Aorta (tissue), 5 donors: ENCODE measurements around the gene SAMD9L. TPM values are rescaled to one million over a fixed set of nuclear protein-coding genes. Genes with fewer than 3 reads are reported as not detected.

ENCODE experiments used
- ATAC-seq: fragments of 200-7000 bp; cut with Tn5 transposase; one replicate; pipeline ENCODE4 v1.9.1; 2022; ENCODE audit warnings: moderate library complexity; ENCODE audit not compliant: low FRiP score
- DNase-seq, 2 donors: peaks; one replicate each; pipeline ENCODE4 v3.0.0-alpha.2; 2020
- H3K27ac ChIP-seq, 2 donors: one replicate each; pipeline ENCODE4 v1.5.1; 2013; ENCODE audit warnings: low read length in 2 of 2, mild to moderate bottlenecking in 2 of 2, moderate library complexity in 2 of 2, control low read depth in 1 of 2, inconsistent platforms in 1 of 2, low read depth in 1 of 2
- H3K27me3 ChIP-seq, 2 donors: one replicate each; pipeline ENCODE4 v1.6.1; 2013; ENCODE audit warnings: control low read depth in 1 of 2, low read length in 1 of 2, mild to moderate bottlenecking in 1 of 2, moderate library complexity in 1 of 2; ENCODE audit not compliant: insufficient read depth in 2 of 2, control insufficient read depth in 1 of 2
- H3K36me3 ChIP-seq, 2 donors: one replicate each; pipeline ENCODE4 v1.6.1; 2013; ENCODE audit warnings: control low read depth in 1 of 2, low read length in 1 of 2, mild to moderate bottlenecking in 1 of 2; ENCODE audit not compliant: insufficient read depth in 2 of 2, control insufficient read depth in 1 of 2
- H3K4me1 ChIP-seq, 2 donors: one replicate each; pipeline ENCODE4 v1.6.1; 2013; ENCODE audit warnings: low read length in 2 of 2, control low read depth in 1 of 2, mild to moderate bottlenecking in 1 of 2, moderate library complexity in 1 of 2; ENCODE audit not compliant: insufficient read depth in 2 of 2, control insufficient read depth in 1 of 2
- H3K4me3 ChIP-seq, 2 donors: one replicate each; pipeline ENCODE4 v1.5.1; 2013; ENCODE audit warnings: low read length in 2 of 2, control low read depth in 1 of 2, mild to moderate bottlenecking in 1 of 2
- H3K9me3 ChIP-seq: one replicate; pipeline ENCODE4 v1.6.1; 2013; ENCODE audit warnings: mild to moderate bottlenecking, low read length; ENCODE audit not compliant: control insufficient read depth
- WGBS, 2 donors: extraction: QIAGEN DNeasy Blood & Tissue Kit; methylation state at CpG; one replicate each; pipeline ENCODE4 v1.1.7; 2013; 5-methylcytosine and 5-hydroxymethylcytosine counted together
- intact Hi-C, 2 donors: fragments of 100-400 bp; cut with DNase I; formaldehyde crosslinking; loops; one replicate each; pipeline versions ENCODE4 v1.14.2 to v1.15.0; 2022
- long read RNA-seq, 2 donors: library from polyadenylated mRNA; unstranded; transcript quantifications; one replicate each; pipeline ENCODE4 v2.0.0, GENCODE V29; 2020 to 2021
- polyA plus RNA-seq, 2 donors: library from polyadenylated mRNA; stranded (reverse); fragments of 200-250 nt; gene quantifications; one replicate each; pipeline ENCODE4 v1.2.3, GENCODE V29; 2013
- total RNA-seq, 2 donors: library from RNA; stranded (reverse); fragmentation: NEBNext Ultra II Directional; extraction: Animal tissue kit (Norgen Biotek cat#: 25700); gene quantifications; one replicate each; pipeline ENCODE4 v1.2.1, GENCODE V29; 2021
- donor health status: healthy with polysubstance abuse.
- donor health status: Bipolar disorder and iron deficiency.
- donor health status: DM: no; HTN: no; CAD: no.
- donor health status: DM: no; HTN: no; CAD: no.
- donor health status: DM: yes; HTN: yes; CAD: no.

SAMD9L gene
- total RNA-seq (10 to 100 TPM; 10.8 to 23.1 TPM), polyA plus RNA-seq (1 to 10 TPM; 4.4 to 8.8 TPM)
- long read RNA-seq, donor 1, full-length matches to known transcripts, result 13 of 20 reads
- long read RNA-seq, donor 1, partial matches to known transcripts, result 1 of 20 reads
- long read RNA-seq, donor 1, other reads (novel, unspliced or antisense), result 6 of 20 reads
- long read RNA-seq, donor 2, full-length matches to known transcripts, result 4 of 12 reads
- long read RNA-seq, donor 2, partial matches to known transcripts, result 1 of 12 reads
- long read RNA-seq, donor 2, other reads (novel, unspliced or antisense), result 7 of 12 reads

DNA sequence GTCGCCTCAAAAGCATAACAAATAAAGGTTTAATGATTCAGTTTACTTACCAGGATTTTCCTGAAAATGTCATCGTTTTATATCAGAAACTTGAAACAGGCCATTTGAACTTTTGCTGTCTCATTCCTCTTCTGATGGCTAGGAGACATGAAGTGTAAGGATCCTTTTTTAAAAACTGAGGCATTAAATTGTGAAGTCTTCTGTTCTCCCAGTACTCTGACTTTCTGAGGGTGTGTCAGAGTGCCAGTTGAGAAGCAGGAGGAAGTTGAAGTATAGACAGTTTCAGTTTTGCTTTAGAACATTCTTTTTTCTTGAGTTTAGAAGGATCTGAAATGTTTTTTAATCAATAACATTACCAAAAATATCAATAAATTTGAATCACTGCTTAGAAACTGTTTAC is at the start of gene SAMD9L:
TSS of gene SAMD9L (minus strand) at position 242 of the 400 bp plus-strand sequence. CDS start 12,414 bp downstream, outside the sequence.
- Histone ChIP-seq H3K36me3 (peaks cover 2 to 3% of the 10 kb centered on the region in 2 donors), H3K4me3 (peak within 1 kb of the TSS; percentile 75 to 92), H3K27ac (no peak within 1 kb of the TSS), H3K9me3 (no peaks in the 10 kb centered on the region), H3K27me3 (no peaks in the 10 kb centered on the region), H3K4me1 (peaks cover 2 to 5% of the 10 kb centered on the region in 2 donors)
- intact Hi-C loops, result no loop called here
- 34 to 56% methylated on average over 2 of the region's 2 CpGs for WGBS, 2 donors
- DNase-seq (no peak), ATAC-seq (peak; percentile 79)

DNA sequence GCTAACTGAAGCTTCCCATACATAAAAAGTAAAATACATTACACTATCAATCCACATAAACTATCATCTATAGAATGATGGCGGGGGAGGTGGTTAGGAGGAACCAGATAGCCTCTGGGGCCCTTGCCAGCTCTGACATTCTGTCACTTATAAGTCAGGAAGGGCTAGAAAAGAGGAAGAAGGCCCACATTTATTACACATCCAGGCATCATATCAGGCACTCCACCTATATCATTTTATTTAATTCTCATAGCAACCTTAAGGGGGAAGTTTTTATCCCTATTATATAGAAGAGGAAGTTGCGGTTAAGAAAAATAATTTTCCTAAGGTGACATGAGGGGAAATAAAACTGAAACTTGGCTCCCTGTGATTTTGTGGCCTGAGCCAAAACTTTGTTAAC is 48.2 kb upstream of the SAMD9L start:
- ATAC-seq (no peak), DNase-seq (no peak)
- H3K4me1 ChIP-seq, result no peaks in the 10 kb centered on the region
- intact Hi-C loops, result loop anchor here in 1 of 2 donors (10.0 kb wide), 1 partner anchor 1328 kb away; no protein-coding TSS in a partner anchor
- WGBS, 2 donors, result 81 to 85% methylated on average over 2 of the region's 2 CpGs
- H3K9me3 ChIP-seq, result no peaks in the 10 kb centered on the region
- no peaks in the 10 kb centered on the region for H3K27me3 ChIP-seq
- no peak overlapping the region for H3K27ac ChIP-seq
- H3K36me3 ChIP-seq, result no peaks in the 10 kb centered on the region
- no peak overlapping the region for H3K4me3 ChIP-seq

DNA sequence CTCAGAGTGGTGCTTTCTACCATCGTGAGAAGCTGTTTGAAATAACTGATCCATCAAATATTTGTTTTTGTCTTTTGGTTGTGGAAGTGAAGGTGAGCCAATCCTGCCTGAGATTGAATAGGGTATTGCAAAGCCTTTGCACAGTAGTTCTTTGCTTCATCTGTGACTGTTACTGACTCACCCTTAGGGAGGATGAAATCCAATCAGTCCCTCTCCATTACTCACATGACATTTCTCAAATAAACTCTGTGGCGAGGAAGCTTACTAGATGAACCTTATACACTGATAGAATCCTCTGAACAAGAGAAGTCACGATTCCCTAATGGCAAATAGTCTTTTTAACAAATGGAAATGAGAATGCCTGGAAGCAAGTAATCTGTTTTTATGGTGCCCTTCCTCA is 46.2 kb upstream of the SAMD9L start:
- ATAC-seq (no peak), DNase-seq (no peak)
- Histone ChIP-seq H3K27me3 (no peaks in the 10 kb centered on the region), H3K27ac (no peak overlapping the region), H3K4me3 (no peak overlapping the region), H3K9me3 (no peaks in the 10 kb centered on the region), H3K36me3 (no peaks in the 10 kb centered on the region), H3K4me1 (no peaks in the 10 kb centered on the region)
- WGBS, 2 donors, result 52 to 53% methylated on average over 3 of the region's 3 CpGs
- intact Hi-C loops, result loop anchor here in 1 of 2 donors (10.0 kb wide), 1 partner anchor 1330 kb away; no protein-coding TSS in a partner anchor

DNA sequence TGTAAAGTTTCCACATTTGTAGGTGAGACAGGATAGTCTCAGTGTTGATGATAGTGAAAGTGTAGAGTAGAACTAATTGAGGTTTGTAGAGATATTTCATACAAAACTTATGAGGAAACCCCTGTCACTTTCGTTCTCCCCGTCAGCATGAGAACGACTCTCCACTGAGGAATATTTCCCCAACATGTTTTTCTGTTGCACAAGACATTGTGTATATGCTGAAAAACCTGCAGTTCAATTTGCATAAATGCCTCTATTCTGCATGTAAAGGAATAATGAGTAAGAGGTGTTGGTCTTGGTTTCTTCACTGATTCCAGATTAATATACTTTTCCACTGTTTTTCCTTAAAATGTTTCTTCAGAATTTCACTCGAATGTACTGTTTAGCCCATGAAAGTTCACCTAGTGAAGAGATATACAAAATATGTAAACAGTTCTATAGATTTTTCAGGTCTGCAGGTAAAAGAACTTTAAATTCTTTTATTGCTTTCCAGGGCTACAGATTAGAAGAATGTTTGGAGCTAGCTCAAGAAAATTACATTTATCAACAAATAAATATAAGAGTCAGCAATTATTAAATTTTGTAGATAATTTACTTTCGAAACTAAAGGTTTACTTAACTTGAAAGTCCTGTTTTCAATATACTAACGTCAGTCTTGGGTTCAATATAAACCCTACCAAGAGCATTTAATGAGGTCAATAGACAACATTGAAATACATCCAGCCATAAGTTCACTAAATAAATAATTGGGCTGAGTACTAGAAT is 40.9 kb upstream of the SAMD9L start:
- Histone ChIP-seq H3K4me3 (no peak overlapping the region), H3K4me1 (no peaks in the 10 kb centered on the region), H3K27me3 (peaks cover 0 to 3% of the 10 kb centered on the region in 2 donors), H3K9me3 (no peaks in the 10 kb centered on the region), H3K27ac (no peak overlapping the region), H3K36me3 (no peaks in the 10 kb centered on the region)
- no peak for DNase-seq
- intact Hi-C loops, result no loop called here
- ATAC-seq, result no peak
- WGBS, 2 donors, result 65 to 67% methylated on average over 6 of the region's 6 CpGs

DNA sequence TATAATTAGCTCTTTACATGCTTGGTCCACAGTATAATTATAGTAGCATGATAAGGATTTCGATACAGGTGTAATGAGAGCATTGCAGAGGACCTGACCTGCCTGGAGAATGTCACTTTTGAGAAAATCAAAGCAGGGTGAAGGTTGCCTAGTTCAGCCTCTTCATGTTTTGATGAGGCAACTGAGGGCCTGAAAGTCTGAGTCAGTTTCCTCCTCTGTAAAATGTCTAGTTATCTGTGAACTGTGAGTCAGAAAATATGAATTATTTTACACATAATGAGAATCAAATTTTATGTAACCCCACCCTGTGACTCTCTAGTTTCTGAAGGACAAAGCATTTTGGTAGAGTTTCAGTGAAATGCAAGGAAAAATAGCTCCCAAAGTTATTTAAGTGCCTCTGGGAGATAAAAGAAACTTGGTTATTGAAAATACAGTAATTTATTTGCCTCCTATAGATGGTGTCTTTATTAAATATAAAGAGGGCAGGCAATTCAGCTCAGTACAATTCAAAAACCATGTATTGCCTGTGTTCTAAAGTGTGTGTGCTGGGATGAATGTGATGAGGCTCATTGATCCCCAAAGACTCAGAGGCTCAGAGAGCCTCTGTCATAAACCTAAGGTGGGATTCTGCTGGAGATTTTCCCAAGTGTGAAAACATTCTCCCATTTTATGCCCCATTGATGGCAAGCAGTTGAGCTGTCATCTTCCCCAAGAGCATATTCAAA is 37.3 kb upstream of the SAMD9L start:
- Histone ChIP-seq H3K9me3 (no peaks in the 10 kb centered on the region), H3K4me3 (no peak overlapping the region), H3K27me3 (peaks cover 0 to 3% of the 10 kb centered on the region in 2 donors), H3K4me1 (no peaks in the 10 kb centered on the region), H3K36me3 (no peaks in the 10 kb centered on the region), H3K27ac (no peak overlapping the region)
- no peak for ATAC-seq
- WGBS, 2 donors, result 49 to 59% methylated on average over 1 of the region's 1 CpG
- no peak for DNase-seq
- intact Hi-C loops, result no loop called here

DNA sequence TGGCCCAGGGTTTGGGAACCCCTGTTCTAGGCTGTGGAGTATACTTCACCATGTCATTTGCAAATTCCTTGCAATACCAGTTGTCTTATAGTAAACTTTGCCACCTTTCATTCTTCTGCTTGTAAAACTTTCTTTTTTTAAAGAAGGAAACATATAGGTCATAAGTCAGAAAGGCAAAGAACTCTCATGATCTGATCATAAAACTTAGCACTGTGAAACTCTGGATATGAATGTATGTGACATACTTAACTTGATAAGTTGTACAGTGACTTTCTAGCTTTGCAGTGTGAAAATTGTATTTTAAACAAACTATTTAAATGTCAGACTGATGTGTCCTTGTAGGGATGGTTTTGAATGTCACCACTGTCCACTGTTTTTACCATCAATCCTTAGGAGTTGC is 31.0 kb upstream of the SAMD9L start:
- Histone ChIP-seq H3K4me3 (no peak overlapping the region), H3K27me3 (no peaks in the 10 kb centered on the region), H3K36me3 (no peaks in the 10 kb centered on the region), H3K9me3 (no peaks in the 10 kb centered on the region), H3K27ac (no peak overlapping the region), H3K4me1 (no peaks in the 10 kb centered on the region)
- intact Hi-C loops, result no loop called here
- ATAC-seq (no peak), DNase-seq (no peak)

DNA sequence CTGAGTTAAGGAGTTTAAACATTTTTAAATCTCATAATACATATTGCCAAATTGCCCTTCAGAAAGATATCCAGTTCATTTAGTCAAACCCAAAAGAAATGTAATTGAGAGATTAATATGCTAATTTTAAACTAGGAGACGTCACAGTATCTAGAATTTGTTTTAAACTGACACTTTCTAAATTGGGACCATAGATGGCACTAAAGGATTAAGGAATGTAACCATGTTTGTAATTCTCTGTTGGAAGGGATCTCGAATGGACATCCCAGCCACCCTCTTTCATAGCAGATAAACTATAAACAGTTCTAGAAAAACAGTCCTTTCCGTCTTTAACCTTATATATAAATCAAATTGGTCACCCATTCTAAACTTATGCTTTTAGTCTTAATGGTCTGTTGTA is 30.0 kb upstream of the SAMD9L start:
- H3K4me1 ChIP-seq, result no peaks in the 10 kb centered on the region
- intact Hi-C loops, result no loop called here
- H3K27ac ChIP-seq, result no peak overlapping the region
- 18 to 20% methylated on average over 3 of the region's 3 CpGs for WGBS, 2 donors
- no peaks in the 10 kb centered on the region for H3K9me3 ChIP-seq
- H3K4me3 ChIP-seq, result no peak overlapping the region
- H3K27me3 ChIP-seq, result no peaks in the 10 kb centered on the region
- ATAC-seq (no peak), DNase-seq (no peak)
- H3K36me3 ChIP-seq, result no peaks in the 10 kb centered on the region

DNA sequence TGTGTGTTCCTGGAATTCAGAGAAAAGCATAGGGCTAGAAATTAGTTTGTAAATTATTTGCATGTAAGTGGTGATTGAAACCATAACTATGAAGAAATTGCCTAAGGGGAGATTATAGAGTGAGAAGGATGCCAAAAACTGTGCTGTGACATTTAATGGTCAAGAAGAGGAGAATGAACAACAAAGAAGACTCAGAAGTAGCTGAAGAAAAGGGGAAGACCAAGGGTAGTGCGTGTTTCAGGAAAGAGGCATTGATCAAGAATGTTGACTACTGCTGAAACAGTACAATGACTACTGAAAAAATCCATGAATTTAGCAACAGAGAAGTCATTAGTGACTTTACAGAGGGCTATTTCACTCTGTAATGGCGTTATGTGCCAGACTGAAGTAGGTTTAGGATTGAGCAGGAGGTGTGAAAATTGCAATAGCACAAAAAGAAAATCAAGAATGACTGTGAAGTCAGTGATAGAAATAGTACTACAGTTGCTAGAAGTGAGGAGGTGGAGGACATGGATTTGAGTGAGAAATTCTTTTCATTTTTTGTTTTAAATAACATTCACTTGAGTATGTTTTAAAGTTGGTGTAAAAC is 28.9 kb upstream of the SAMD9L start:
- WGBS, 2 donors, result 62 to 67% methylated on average over 2 of the region's 2 CpGs
- intact Hi-C loops, result no loop called here
- no peak for ATAC-seq

More for the DNA sequence above, 28.9 kb upstream of the SAMD9L start:
- DNase-seq, result no peak
- H3K4me1 ChIP-seq, result no peaks in the 10 kb centered on the region
- no peak overlapping the region for H3K27ac ChIP-seq
- H3K9me3 ChIP-seq, result no peaks in the 10 kb centered on the region
- no peak overlapping the region for H3K4me3 ChIP-seq
- H3K36me3 ChIP-seq, result no peaks in the 10 kb centered on the region
- H3K27me3 ChIP-seq, result no peaks in the 10 kb centered on the region
